HG03097 (cell line): ENCODE results near the gene ZNF607.

ENCODE experiments used
- ATAC-seq: cut with Tn5 transposase; IDR thresholded peaks from one replicate; pipeline ENCODE4 v1.9.1; 2021; ENCODE audit not compliant: unreplicated experiment, low FRiP score

ZNF607 gene

GRCh38 chr19:37654629-37655300, 64.8 kb downstream of the ZNF607 start:
- ATAC-seq = peak; percentile 41

GRCh38 chr19:37654118-37654517, 65.4 kb downstream of the ZNF607 start:
- no peak for ATAC-seq
